Measurements from ENCODE around the gene PLCB1. TPM values are rescaled to one million over a fixed set of nuclear protein-coding genes. Genes with fewer than 3 reads are reported as not detected.
A peak's percentile ranks its signal among the peaks of the same experiment; 100 is the strongest.
"Not testable (repeated sequence)": the region's sequence is repeated elsewhere in the genome, so short reads cannot be mapped to it uniquely, and the experiment has no call there.

Gene PLCB1
- total RNA-seq, 6 experiments from 2014 or later, result 17.2 to 25.7 (median 23.1) TPM

DNA sequence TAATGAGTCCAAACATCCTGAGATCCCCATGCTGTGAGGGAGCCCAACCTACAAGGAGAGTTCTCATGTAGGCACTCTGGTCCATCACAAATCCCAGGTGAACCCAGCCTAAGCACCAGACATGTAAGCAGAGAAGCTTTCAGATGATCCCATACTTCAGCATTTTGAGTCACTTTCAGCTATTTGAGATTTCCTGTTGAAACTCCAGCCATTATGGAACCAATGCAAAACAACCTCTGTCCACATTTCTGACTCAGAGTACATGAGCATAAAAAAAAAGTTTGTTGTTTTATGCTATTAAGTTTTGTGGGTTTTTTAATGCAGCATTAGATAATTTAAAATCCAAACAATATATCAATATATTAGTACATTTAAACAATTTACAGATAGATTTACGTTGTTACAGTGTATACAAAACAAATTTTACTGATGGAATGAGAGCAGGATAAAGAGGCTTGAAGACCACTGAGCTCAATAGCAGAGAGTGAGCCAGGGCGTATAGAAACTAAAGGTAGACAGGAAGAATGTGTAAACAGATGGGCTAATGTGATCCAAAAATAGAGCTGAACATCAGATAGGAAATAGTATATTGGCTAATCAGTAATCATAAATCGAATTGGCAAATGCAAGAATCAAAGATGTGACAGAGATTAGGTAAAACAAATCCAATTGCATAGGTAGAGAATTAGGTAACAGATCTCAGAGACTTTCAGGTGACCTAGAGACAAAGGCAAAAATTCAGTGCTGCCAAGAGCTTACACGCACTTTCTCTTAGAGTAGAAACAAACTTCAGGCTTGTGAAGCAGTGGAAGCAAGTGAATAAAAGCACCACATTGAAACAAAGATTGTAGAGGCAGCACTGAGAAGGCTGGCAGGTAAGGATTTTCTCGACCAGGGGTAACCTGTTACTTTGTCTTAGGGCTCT, 36.2 kb upstream of the PLCB1 start:
- peak; percentile 59 for DNase-seq
- H3K4me3 Mint-ChIP-seq, result peak overlapping the region; percentile 33; the same call in 1 of the 2 replicates
- peaks cover 24% of the 10 kb centered on the region for H3K4me1 Mint-ChIP-seq (ENCODE audit: low read depth)
- no peaks in the 10 kb centered on the region; the same call in 1 of the 2 replicates for H3K27me3 Mint-ChIP-seq (ENCODE audit: insufficient read depth)
- no peaks in the 10 kb centered on the region for H3K9me3 Mint-ChIP-seq
- H3K36me3 Mint-ChIP-seq (ENCODE audit: low read depth), result no peaks in the 10 kb centered on the region
- TF ChIP-seq, protein P1, sequence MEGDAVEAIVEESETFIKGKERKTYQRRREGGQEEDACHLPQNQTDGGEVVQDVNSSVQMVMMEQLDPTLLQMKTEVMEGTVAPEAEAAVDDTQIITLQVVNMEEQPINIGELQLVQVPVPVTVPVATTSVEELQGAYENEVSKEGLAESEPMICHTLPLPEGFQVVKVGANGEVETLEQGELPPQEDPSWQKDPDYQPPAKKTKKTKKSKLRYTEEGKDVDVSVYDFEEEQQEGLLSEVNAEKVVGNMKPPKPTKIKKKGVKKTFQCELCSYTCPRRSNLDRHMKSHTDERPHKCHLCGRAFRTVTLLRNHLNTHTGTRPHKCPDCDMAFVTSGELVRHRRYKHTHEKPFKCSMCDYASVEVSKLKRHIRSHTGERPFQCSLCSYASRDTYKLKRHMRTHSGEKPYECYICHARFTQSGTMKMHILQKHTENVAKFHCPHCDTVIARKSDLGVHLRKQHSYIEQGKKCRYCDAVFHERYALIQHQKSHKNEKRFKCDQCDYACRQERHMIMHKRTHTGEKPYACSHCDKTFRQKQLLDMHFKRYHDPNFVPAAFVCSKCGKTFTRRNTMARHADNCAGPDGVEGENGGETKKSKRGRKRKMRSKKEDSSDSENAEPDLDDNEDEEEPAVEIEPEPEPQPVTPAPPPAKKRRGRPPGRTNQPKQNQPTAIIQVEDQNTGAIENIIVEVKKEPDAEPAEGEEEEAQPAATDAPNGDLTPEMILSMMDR (IDR thresholded peaks at IDR 0.05), result no peak
- peak overlapping the region; percentile 42 for H3K27ac Mint-ChIP-seq

- Mint-ChIP-seq H3K9me3 (no peaks in the 10 kb centered on the region), H3K36me3 (ENCODE audit: low read depth) (no peaks in the 10 kb centered on the region), H3K27me3 (ENCODE audit: insufficient read depth) (peaks cover 5% of the 10 kb centered on the region), H3K27ac (no peak overlapping the region), H3K4me3 (no peak overlapping the region), H3K4me1 (ENCODE audit: low read depth) (peaks cover 24% of the 10 kb centered on the region)
- TF ChIP-seq, protein P1 (IDR thresholded peaks at IDR 0.05), result no peak
- DNase-seq, result no peak
Measured at GRCh38 chr20:8097307-8097706, 34.8 kb upstream of the PLCB1 start.

DNA sequence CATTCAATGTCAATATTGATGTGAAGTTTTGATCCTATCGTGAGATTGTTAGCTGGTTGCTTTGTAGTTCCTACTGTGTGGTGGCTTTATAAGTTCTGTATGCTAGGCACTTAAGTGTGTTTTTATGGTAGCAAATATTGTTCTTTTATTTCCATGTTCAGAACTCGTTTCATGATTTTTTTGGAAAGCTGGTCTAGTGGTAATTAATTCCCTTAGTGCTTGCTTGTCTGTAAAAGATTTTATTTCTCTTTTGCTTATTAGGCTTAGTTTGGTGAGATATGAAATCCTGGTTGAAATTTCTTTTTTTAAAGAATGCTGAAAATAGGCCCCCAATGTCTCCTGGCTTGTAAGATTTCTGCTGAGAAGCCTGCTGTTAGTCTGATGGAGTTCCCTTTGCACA, 27.8 kb upstream of the PLCB1 start:
- Mint-ChIP-seq H3K9me3 (peaks cover 27% of the 10 kb centered on the region), H3K4me1 (ENCODE audit: low read depth) (peaks cover 6% of the 10 kb centered on the region; the same call in 1 of the 2 replicates), H3K27ac (no peak overlapping the region), H3K4me3 (no peak overlapping the region), H3K36me3 (ENCODE audit: low read depth) (0 out of 2 replicates have a peak, but pooled peaks cover 8% of the 10 kb centered on the region), H3K27me3 (ENCODE audit: insufficient read depth) (peaks cover 18% of the 10 kb centered on the region)
- DNase-seq, result no peak
- TF ChIP-seq, protein P1 (IDR thresholded peaks at IDR 0.05), result no peak

GRCh38 chr20:8114612-8115011, 17.5 kb upstream of the PLCB1 start:
- not testable (repeated sequence) for H3K9me3 Mint-ChIP-seq; H3K36me3 Mint-ChIP-seq (ENCODE audit: low read depth); H3K27ac Mint-ChIP-seq; H3K27me3 Mint-ChIP-seq (ENCODE audit: insufficient read depth); DNase-seq; H3K4me3 Mint-ChIP-seq
- peaks cover 41% of the 10 kb centered on the region for H3K4me1 Mint-ChIP-seq (ENCODE audit: low read depth)

GRCh38 chr20:8115436-8115835, 16.6 kb upstream of the PLCB1 start:
- no peak for DNase-seq
- Mint-ChIP-seq H3K4me3 (no peak overlapping the region), H3K27ac (no peak overlapping the region), H3K27me3 (ENCODE audit: insufficient read depth) (no peaks in the 10 kb centered on the region; the same call in 1 of the 2 replicates), H3K4me1 (ENCODE audit: low read depth) (peaks cover 41% of the 10 kb centered on the region), H3K36me3 (ENCODE audit: low read depth) (peaks cover 5% of the 10 kb centered on the region; the same call in 1 of the 2 replicates), H3K9me3 (no peaks in the 10 kb centered on the region; the same call in 1 of the 2 replicates)
- TF ChIP-seq, protein P1 (IDR thresholded peaks at IDR 0.05), result no peak

All from HFFc6 (cell line).